GM12873 (cell line): ENCODE results near the gene MPV17.

Source experiments
- CTCF ChIP-seq: IDR thresholded peaks from 2 replicates; pipeline ENCODE4 v1.5.1; 2012; ENCODE audit warnings: low read depth, mild to moderate bottlenecking, moderate library complexity, low read length, control low read depth; ENCODE audit not compliant: insufficient read depth; ENCODE audit errors: missing control alignments

The MPV17 gene

DNA sequence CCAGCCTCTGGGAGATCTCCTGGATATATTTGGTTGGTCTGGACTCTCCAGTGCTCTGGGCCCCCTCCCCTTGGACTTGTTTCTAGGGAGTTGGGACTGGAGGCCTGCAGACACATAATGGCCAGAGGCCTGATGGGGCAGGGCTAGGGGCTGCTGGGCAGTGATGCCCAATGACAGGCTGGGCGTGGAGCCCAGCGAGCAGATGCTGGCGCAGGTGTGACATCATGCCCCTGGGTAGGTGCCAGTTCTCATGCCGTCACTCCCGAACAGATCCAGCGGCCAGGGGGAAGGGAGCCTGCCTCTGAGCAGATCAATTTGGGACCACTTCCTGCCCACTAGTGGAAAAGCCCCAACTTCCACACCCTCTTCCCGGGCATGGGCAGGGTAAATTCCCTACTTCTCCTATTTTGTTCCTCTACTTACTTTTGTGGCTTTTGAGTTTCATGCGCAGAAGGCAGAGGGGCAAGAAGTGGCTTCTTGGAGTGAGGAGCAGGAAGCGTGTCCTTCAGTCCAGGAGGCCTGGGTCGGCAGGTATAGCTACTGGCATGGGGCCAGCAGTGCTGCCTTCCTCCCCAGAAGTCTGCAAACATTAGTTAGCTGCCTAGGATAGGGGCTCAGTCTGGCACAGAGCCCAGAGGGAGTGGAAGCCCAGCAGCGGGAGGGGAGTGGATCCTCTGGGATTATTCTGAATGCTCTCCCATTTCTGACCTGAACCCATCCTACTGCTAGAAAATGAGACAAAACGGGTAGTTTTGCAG is 6.1 kb downstream of the MPV17 start:
- TF ChIP-seq CTCF: no peak

- TF ChIP-seq CTCF: no peak
These were observed 7.8 kb downstream of the MPV17 start for GRCh38 chr2:27315122-27315521.

DNA sequence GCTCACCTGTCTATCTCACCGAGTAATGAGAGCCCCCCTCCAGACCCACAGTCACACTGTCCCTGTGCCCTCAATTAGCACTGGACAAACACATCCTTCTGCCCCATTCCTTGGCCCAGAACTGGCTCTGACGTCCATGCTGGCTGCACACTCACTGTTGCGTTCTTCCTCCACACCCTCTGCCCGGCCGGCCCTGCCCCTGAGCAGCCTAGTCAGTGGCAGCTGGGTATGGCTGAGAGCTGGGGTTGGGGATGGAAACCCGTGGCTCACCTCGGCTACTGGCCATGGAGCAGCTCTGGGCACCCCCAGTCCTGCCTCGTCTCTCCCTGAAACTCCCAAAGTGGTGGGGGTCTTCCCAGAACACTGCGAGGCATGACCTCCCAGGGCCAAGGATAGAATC is 8.2 kb downstream of the MPV17 start:
- no peak for TF ChIP-seq CTCF

DNA sequence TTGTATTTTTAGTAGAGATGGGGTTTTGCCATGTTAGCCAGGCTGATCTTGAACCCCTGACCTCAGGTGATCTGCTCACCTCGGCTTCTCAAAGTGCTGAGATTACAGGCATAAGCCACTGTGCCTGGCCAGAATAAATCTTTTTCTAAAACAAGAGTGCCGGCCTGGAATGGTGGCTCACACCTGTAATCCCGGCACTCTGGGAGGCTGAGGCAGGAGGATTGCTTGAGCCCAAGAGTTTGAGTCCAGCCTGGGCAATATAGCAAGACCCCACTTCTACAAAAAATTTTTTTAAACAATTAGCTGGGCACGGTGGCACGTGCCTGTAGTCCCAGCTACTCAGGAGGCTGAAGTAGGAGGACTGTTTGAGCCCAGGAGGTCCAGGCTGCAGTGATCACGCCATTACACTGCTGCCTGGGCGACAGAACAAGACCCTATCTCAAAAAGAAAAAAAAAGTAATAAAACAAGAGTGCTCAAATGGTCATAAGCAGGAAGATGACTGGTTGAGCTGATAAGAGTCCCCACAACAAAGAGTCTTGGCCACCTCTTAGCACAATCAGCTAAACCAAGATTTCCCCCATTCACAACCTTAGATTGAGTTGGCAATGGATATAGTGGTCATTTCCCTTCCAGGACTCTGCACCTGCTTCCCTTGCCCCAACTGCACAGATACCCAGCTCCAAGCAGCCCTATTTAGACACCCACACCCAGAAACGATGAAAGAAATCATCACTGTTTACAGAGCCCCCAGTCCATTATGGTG is 8.8 kb downstream of the MPV17 start:
- TF ChIP-seq CTCF: no peak

GRCh38 chr2:27312152-27312551 is 10.7 kb downstream of the MPV17 start:
- TF ChIP-seq CTCF: no peak

DNA sequence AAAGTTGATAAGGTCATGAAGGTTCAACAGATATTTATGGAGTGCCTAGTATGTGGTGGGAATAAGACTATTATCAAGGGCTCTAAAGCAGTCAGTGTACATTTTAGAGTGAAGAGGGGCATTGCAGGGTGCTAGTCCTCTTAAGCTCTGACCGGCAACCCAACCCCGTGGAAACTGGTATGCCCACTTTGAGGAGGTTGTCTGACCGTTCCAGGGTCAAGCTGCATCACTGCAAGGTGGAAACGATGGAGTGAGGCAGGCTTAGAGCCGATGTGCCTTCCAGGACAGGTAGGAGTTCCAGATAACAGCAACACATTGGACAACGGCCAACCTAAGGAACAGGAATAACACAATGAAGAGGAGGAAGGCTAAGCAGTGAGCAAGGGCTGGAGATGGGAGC is 13.2 kb downstream of the MPV17 start:
- no peak for TF ChIP-seq CTCF

GRCh38 chr2:27308359-27308881 is 14.5 kb downstream of the MPV17 start, which contains the start of gene UCN:
Gene UCN, minus strand, starts transcription at chr2:27308445. Its CDS starts 550 bp downstream, at chr2:27307895.
- no peak for TF ChIP-seq CTCF
